HepG2 (cell line): Measurements from ENCODE around the gene SRSF2. TPM values are rescaled to one million over a fixed set of nuclear protein-coding genes. Genes with fewer than 3 reads are reported as not detected.

ENCODE experiments used
- ATF6 ChIP-seq: sonication (generic); formaldehyde crosslinking; conservative IDR thresholded peaks from 2 replicates; pipeline ENCODE4 v1.4.0; 2020; ENCODE audit warnings: missing genetic modification reagents
- BHLHE40 ChIP-seq: IDR thresholded peaks from 2 replicates; pipeline ENCODE4 v1.6.1; 2011; ENCODE audit warnings: low read length, improper control_type of control experiment
- CHD4 ChIP-seq: fragments of 200-600 bp; sonication (generic); IDR thresholded peaks from 2 replicates; pipeline ENCODE4 v1.7.0; 2017; ENCODE audit warnings: mild to moderate bottlenecking, low read length, borderline replicate concordance
- NR3C1 ChIP-seq: sonication (generic); formaldehyde crosslinking; IDR thresholded peaks from 2 replicates; pipeline ENCODE4 v1.4.0; 2020; ENCODE audit warnings: missing genetic modification reagents
- SETDB1 ChIP-seq: sonication (generic); formaldehyde crosslinking; IDR thresholded peaks from 2 replicates; pipeline ENCODE4 v1.5.1; 2020; ENCODE audit warnings: missing genetic modification reagents, mild to moderate bottlenecking, borderline replicate concordance
- SOX13 ChIP-seq, 3 experiments: fragments of 450-650 bp in 1 of 3; sonication (generic) in 1 of 3; formaldehyde crosslinking in 1 of 3; IDR thresholded peaks in 2 of 3; conservative IDR thresholded peaks in 1 of 3; 2 replicates each; pipeline versions ENCODE4 v1.5.0 to v1.6.1; 2016 to 2020; ENCODE audit warnings: antibody characterized with exemption in 1 of 3, mild to moderate bottlenecking in 1 of 3, missing compliant biosample characterization in 1 of 3, missing genetic modification reagents in 1 of 3, moderate library complexity in 1 of 3
- SRSF4 ChIP-seq: fragments of 200-400 bp; formaldehyde crosslinking; IDR thresholded peaks from one replicate; pipeline ENCODE4 v1.6.1; 2018; ENCODE audit warnings: mild to moderate bottlenecking, low read depth, low read length, moderate library complexity; ENCODE audit not compliant: poor library complexity, severe bottlenecking
- TCF12 ChIP-seq, 2 experiments: fragments of 450-650 bp in 1 of 2; sonication (generic) in 1 of 2; formaldehyde crosslinking in 1 of 2; IDR thresholded peaks; 2 replicates each; pipeline versions ENCODE4 v1.6.1 to v1.8.0; 2017 to 2022; ENCODE audit warnings: antibody characterized with exemption in 1 of 2, mild to moderate bottlenecking in 1 of 2, missing genetic modification reagents in 1 of 2, moderate library complexity in 1 of 2
- TP53 ChIP-seq: sonication (generic); formaldehyde crosslinking; conservative IDR thresholded peaks from 2 replicates; pipeline ENCODE4 v1.4.0; 2020; ENCODE audit warnings: missing genetic modification reagents
- U2AF2 ChIP-seq: fragments of 200-400 bp; formaldehyde crosslinking; IDR thresholded peaks from 2 replicates; pipeline ENCODE4 v1.6.1; 2017; ENCODE audit warnings: low read depth, mild to moderate bottlenecking, low read length
- ZNF496 ChIP-seq: sonication (generic); formaldehyde crosslinking; IDR thresholded peaks from 2 replicates; pipeline ENCODE4 v1.8.1; 2023; ENCODE audit warnings: mild to moderate bottlenecking, moderate library complexity, missing genetic modification reagents; ENCODE audit not compliant: insufficient replicate concordance
- ZNF616 ChIP-seq: sonication (generic); formaldehyde crosslinking; IDR thresholded peaks from 2 replicates; pipeline ENCODE4 v1.5.0; 2020; ENCODE audit warnings: low read depth, mild to moderate bottlenecking, missing genetic modification reagents
- ZNF839 ChIP-seq: sonication (generic); formaldehyde crosslinking; IDR thresholded peaks from 2 replicates; pipeline ENCODE4 v1.4.0; 2020; ENCODE audit warnings: missing genetic modification reagents, mild to moderate bottlenecking, borderline replicate concordance
- polyA plus RNA-seq, 8 experiments: library from polyadenylated mRNA; depleted of rRNA in 3 of 8; stranded (reverse) in 7 of 8; unstranded in 1 of 8; fragments of >200 nt; fragmentation: Illumina TruSeq in 4 of 8; extraction: Trizol in 4 of 8; gene quantifications; 2 replicates each; pipeline versions ENCODE4 v1.2.1 to v1.2.3, GENCODE V29; 2011 to 2016; ENCODE audit warnings: low read depth in 4 of 8, missing spikeins in 1 of 8, mixed read lengths in 1 of 8; ENCODE audit not compliant: insufficient read depth in 1 of 8
- total RNA-seq, 5 experiments: library from RNA; depleted of rRNA; stranded (reverse); fragments of >200 nt; fragmentation: Illumina TruSeq; extraction: Trizol; gene quantifications; 2 replicates each; pipeline ENCODE4 v1.2.3, GENCODE V29; 2016; ENCODE audit warnings: low read depth in 1 of 5
- TF ChIP-seq, protein P1 (sequence below): sonication (generic); formaldehyde crosslinking; IDR thresholded peaks from 2 replicates; pipeline ENCODE4 v1.4.0; 2020; ENCODE audit warnings: mild to moderate bottlenecking, missing genetic modification reagents
- TF ChIP-seq, protein P2 (sequence below): sonication (generic); formaldehyde crosslinking; IDR thresholded peaks from 2 replicates; pipeline ENCODE4 v1.4.0; 2020; ENCODE audit warnings: mild to moderate bottlenecking, missing genetic modification reagents
- TF ChIP-seq, protein P3 (sequence below): sonication (generic); formaldehyde crosslinking; IDR thresholded peaks from 2 replicates; pipeline ENCODE4 v1.5.1; 2020; ENCODE audit warnings: missing genetic modification reagents, mild to moderate bottlenecking, borderline replicate concordance
- TF ChIP-seq, protein P4 (sequence below): sonication (generic); formaldehyde crosslinking; IDR thresholded peaks from 2 replicates; pipeline ENCODE4 v1.4.0; 2020; ENCODE audit warnings: low read depth, mild to moderate bottlenecking, missing genetic modification reagents

Gene SRSF2
- total and polyA plus RNA-seq, 2 of the 13 experiments (the other 11 are each of a cell fraction or from before 2014, with no cell fraction given): 306 to 319 TPM

DNA sequence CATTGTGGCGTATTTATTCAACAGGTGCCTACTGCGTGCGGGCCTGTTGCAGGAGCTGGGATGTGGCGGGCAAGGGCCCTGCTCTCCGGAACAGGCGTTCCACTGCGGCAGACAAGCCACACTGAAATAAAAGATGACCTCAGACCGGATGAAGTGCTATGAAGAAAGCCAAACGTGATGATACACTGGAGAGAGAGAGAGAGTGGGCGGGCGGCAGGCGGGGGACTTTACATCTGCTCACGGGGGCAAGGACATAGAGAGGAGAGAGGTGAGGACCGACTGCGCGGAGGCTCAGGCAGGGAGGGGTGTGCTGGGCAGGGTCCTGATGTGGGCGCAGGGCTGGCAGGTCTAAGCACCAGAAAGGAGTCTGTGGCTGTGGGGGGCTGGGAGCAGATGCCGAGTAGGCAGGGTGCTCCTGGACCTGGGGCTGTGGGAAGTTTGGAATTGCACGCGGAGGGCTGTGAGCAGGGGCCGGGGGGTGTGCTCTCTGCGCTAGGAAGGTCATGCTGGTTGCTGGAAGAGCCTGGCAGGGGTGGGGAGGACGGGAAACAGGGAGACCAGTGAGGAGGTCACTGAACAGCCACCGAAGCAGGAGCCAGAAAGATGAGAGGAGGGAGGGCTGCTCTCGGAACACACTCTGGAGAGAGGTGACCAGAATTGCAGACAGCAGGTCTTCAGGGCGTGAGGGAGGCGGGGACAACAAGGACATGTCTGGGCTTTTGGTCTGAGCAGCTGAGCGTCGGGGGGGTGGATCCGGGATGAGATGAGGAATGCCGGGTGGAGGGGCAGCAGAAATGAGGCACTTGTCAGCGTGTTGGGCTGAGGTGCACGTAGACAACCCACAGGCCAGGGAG is 36.3 kb downstream of the SRSF2 start (continued):
- TF ChIP-seq SOX13 (IDR thresholded peaks at IDR 0.05) (no peak), SOX13 (CRISPR knock-in tag; conservative IDR thresholded peaks at IDR 0.05 in 1 of 2, IDR thresholded peaks at IDR 0.05 in 1 of 2) (peak in 1 of 2 experiments; percentile 61; a peak in 1 of 4 replicates), BHLHE40 (peak; percentile 92), ZNF616 (CRISPR knock-in tag) (no peak), TP53 (CRISPR knock-in tag) (no peak), NR3C1 (CRISPR knock-in tag) (no peak), U2AF2 (no peak), SETDB1 (CRISPR knock-in tag) (no peak), SRSF4 (no peak), TCF12 (IDR thresholded peaks at IDR 0.05) (no peak), TCF12 (CRISPR knock-in tag; IDR thresholded peaks at IDR 0.05) (peak; percentile 87; the same call in 1 of the 2 replicates), ZNF496 (no peak), ZNF839 (CRISPR knock-in tag) (0 out of 2 replicates have a peak, but pooled peaks have one; percentile 81), ATF6 (CRISPR knock-in tag) (no peak), CHD4 (no peak)
- TF ChIP-seq, protein P1, sequence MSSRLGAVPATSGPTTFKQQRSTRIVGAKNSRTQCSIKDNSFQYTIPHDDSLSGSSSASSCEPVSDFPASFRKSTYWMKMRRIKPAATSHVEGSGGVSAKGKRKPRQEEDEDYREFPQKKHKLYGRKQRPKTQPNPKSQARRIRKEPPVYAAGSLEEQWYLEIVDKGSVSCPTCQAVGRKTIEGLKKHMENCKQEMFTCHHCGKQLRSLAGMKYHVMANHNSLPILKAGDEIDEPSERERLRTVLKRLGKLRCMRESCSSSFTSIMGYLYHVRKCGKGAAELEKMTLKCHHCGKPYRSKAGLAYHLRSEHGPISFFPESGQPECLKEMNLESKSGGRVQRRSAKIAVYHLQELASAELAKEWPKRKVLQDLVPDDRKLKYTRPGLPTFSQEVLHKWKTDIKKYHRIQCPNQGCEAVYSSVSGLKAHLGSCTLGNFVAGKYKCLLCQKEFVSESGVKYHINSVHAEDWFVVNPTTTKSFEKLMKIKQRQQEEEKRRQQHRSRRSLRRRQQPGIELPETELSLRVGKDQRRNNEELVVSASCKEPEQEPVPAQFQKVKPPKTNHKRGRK (CRISPR knock-in tag): peak; percentile 82; the same call in 1 of the 2 replicates
- TF ChIP-seq, protein P2, sequence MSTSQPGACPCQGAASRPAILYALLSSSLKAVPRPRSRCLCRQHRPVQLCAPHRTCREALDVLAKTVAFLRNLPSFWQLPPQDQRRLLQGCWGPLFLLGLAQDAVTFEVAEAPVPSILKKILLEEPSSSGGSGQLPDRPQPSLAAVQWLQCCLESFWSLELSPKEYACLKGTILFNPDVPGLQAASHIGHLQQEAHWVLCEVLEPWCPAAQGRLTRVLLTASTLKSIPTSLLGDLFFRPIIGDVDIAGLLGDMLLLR (CRISPR knock-in tag): peak; percentile 78
- TF ChIP-seq, protein P3, sequence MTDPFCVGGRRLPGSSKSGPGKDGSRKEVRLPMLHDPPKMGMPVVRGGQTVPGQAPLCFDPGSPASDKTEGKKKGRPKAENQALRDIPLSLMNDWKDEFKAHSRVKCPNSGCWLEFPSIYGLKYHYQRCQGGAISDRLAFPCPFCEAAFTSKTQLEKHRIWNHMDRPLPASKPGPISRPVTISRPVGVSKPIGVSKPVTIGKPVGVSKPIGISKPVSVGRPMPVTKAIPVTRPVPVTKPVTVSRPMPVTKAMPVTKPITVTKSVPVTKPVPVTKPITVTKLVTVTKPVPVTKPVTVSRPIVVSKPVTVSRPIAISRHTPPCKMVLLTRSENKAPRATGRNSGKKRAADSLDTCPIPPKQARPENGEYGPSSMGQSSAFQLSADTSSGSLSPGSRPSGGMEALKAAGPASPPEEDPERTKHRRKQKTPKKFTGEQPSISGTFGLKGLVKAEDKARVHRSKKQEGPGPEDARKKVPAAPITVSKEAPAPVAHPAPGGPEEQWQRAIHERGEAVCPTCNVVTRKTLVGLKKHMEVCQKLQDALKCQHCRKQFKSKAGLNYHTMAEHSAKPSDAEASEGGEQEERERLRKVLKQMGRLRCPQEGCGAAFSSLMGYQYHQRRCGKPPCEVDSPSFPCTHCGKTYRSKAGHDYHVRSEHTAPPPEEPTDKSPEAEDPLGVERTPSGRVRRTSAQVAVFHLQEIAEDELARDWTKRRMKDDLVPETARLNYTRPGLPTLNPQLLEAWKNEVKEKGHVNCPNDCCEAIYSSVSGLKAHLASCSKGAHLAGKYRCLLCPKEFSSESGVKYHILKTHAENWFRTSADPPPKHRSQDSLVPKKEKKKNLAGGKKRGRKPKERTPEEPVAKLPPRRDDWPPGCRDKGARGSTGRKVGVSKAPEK (CRISPR knock-in tag): no peak; the same call in 1 of the 2 replicates
- TF ChIP-seq, protein P4, sequence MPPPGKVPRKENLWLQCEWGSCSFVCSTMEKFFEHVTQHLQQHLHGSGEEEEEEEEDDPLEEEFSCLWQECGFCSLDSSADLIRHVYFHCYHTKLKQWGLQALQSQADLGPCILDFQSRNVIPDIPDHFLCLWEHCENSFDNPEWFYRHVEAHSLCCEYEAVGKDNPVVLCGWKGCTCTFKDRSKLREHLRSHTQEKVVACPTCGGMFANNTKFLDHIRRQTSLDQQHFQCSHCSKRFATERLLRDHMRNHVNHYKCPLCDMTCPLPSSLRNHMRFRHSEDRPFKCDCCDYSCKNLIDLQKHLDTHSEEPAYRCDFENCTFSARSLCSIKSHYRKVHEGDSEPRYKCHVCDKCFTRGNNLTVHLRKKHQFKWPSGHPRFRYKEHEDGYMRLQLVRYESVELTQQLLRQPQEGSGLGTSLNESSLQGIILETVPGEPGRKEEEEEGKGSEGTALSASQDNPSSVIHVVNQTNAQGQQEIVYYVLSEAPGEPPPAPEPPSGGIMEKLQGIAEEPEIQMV: peak; percentile 57; the same call in 1 of the 2 replicates
